HG03066 (cell line): ENCODE data around the gene CARNS1.

Experiments used
- ATAC-seq: cut with Tn5 transposase; IDR thresholded peaks from one replicate; pipeline ENCODE4 v1.9.1; 2021; ENCODE audit warnings: low read depth; ENCODE audit not compliant: unreplicated experiment

Gene CARNS1

DNA sequence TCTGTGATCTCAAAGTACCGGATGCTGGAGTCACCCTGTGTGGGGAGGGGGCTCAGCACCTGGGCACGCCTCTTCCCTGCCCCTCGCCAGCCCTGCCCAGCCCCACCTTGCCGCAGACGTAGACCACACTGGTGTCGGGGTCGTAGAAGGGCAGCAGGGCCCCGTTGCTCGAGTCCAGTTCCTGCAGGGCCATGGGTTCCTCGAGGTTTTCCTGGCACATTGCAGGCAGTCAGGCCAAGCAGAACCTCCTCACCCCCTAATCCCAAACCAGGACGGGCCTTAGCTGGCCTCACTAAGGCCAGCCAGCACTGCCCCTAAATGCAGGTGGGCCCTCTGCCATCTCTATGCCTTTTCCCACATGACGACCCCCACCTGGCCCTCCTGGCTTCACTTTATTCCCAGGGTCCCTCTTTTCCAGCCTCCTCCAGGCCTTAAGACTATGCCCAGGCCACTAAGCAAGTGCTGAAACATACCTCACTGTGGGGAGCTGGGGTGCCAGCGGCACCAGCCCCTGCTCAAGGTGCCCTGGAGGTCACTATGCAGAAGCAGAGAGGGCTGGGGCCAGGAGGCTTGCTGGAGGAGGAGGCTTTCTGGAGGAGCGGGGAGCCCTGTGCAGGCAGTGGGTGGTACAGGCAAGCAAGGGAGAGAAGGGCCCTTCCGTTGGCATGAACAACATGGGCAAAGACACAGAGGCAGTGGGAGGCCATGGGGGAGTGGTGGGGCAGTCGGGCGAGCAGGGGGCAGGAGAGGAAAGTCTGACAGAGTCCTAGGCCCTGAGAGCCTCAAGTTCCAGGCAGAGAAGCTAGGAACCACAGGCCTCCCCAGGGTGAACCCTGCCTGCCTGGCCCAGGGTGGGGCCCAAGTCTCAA lies 25.0 kb downstream of the CARNS1 start:
- no peak for ATAC-seq

DNA sequence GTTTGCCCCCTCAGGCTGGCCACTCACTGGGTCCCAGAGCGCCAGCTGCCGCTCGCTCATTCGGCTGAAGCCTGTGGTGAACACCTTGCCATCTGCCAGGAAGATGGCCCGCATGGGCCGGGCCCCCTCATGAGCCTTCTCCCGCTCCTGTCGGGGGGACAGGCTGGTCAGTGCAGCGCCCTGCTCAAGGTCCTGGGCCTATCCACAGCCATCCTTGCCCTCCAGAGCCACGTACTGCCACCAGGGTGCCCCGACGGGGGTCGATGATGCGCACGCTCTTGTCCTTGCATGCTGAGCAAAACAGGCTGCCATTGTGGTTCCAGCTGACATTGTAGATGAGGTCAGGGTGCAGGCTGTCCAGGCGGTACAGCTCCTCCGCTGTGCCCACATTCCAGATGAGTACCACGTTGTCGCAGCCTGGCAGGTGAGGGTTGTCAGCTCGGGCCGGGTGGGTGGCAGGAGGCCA lies 25.7 kb downstream of the CARNS1 start:
- no peak for ATAC-seq

DNA sequence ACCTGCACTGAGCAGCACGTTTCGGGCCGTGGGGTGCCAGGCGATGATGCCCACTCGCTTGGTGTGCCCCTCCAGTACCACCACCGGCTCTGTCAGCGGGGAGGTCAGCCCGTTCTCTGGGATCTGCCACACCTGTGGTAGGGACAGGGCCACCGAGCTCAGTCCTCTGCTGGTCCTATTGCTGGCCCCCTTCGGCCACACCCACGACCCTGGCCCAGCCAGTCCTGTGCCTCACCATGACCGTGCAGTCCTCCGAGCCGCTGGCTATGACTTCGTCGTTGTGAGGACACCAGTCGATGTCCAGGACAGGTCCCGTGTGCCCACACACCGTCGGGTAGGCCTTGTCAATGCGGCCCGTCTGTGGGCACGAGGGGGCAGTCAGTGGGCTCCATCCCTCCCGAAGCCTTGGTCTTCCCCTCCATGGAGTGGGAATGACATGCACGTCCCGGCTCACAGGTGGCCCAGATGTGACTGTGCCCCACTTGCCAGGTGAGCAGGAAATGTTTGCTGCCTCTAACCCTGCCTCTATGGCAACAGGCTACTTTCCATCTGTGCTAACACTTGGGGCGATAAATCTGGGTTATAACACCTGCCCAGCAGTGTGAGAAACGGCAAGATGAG lies 26.4 kb downstream of the CARNS1 start:
- ATAC-seq = no peak

DNA sequence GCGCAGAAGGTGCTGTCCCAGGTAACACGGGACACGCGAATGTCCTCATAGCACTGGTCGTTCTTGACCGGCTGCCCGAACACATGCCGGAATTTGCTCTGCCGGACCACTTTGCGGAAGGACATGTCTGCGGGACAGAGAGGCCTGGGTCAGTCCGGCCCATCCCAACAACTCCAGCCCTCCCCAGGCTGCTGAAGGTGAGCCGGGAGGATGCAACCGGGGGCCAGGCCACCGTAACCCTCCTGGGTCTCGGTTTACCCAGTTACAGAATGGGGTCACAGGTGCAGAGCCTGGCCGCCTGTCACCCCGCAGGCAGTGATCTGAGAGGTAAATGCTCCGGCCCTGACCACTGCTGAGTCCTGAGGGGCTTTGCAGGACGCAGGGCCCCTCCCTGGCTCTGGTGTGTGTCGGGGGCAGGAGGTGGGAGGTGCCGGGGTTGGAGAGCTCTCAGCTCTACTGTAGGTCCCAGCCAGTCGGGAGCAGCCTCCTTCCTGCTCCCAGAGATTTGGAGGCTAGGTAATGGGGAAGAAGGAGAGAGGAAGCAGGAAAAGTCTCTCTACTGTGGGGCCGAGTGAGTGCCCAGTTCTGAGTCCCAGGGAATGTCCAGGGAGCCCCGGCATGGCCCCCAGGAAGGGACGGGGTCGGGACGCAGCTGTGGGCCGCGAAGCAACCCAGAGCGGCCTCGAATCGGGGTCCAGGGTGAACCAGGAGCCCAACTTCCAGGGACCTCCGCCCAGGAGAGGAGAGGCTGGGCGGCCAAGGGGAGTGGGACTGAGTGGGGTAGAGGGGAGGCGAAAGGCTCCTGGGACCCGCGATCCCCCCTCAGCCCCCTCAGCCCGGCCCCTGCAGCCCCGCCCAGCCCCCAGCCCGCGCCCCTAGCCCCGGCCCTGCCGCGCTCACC lies 27.3 kb downstream of the CARNS1 start:
- no peak for ATAC-seq

DNA sequence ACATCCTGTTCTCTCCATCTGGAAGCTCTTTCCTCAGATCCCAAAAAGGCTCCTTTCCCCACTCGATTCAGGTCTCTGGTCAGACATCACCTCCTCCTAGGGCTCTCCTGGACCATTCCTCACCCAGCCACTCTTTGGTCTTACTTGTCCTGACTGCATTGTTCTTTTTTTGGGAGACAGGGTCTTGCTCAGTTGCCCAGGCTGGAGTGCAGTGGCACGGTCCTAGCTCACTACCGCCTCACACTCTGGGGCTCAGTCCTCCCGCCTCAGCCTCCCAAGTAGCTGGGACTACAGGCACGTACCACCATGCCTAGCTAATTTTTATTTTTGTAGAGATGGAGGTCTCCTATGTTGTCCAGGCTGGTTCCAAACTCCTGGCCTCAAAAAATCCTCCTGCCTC lies 30.0 kb downstream of the CARNS1 start:
- ATAC-seq = no peak

DNA sequence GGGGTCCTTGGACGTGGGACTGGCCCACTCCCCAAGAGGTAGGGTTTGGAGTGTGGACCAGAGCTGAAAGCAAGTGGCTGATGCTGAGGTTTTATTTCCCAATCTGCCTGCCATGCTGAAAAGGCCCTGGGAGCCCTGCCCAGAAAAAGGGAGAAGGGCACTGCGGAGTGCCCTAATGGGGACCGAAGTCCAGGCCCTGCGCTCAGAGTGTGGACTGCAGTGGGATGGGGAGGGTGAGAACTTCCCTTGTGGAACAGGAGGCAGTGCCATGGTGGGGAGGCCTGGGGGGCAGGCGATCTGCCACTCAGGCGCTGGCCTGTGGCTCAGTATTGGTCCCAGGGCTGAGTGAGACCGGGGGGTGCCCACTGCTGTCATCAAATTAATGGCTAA lies 32.7 kb downstream of the CARNS1 start:
- no peak for ATAC-seq

DNA sequence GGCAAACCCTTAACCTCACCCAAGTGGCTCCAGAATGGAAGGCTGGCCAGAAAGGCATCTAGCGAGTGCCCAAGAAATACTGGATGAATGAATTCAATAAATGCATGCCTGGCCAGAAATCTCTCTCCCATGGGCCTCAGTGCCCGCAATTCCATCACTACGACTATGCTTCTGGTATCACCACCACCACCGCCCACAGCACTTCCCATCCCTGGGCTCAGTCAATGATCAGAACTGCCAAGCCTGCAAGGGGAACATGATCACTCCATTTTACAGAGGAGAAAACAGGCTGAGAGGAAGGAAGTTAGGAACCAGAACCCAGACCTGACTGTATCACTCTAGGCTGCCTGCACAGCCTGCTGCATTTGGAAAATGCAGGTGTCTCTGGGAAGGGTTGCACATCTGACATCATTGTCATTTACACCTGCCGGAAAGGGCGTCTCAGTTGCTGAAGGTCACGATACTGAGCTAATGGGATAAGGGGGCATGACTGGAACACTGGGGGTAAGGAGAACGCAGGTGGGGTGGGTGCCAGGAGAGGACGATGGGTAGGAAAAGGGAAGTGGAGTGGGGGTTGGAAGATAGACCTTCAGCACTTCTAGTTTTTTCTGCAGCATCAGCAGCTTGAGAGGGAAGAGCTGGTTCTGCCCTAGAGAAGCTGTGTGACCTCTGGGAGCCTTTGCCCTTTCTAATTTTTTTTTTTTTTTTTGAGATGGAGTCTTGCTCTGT lies 33.8 kb downstream of the CARNS1 start:
- ATAC-seq = no peak

DNA sequence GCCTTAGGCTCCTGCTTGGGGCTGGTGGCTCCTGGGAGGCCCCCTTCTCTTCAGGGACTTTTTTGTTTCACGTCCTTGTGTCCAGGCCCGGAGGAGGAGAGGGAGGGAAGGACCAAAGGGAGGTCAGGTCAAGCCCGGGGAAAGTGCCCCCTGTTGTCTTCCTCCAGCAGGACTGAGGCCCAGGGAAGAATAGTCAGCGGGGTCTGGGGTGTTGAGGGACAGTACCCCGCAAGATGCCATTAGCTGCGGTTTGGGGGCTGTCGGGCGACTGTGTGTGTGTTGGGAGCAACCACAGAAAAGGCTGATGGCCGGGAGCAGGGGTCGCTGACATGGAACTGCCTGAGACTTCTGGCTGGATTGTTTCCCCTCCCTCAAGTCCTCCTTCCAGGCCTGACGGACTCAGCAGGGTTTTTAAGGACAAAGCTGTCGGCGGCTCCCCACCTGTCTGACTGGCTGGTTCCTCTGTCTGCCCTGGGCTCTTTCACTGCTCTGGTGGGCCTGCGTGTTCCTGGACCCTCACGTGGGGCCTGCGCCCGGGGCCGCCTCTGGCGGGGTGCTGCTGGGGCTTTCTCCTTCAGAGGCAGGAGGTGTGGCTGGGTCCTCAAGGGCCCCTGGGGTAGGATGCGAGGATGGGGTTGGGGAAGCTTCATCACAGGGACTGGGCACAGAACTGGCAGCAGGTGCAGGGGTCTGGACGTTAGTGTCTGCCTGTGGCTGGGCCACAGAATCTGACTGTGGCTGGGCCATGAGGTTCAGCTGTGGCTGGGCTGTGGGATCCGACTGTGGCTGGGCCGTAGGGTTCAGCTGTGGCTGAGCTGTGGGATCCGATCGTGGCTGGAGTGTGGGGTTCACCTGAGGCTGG lies 35.5 kb downstream of the CARNS1 start:
- no peak for ATAC-seq

DNA sequence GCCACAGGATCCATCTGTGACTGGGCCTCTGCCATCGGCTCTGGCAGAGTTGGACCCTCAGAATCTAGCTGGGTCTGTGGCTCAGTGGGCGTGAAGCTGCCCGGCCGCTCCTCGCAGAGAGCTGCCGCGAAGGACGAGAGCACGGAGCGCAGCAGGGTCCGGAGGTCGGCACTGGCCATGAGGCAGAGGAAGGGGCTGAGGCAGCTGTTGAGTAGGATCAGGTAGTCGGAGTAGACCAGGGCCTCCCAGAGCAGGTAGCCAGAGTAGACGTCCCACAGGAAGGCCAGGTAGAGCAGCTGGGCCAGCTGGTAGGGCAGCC lies 36.1 kb downstream of the CARNS1 start:
- no peak for ATAC-seq

DNA sequence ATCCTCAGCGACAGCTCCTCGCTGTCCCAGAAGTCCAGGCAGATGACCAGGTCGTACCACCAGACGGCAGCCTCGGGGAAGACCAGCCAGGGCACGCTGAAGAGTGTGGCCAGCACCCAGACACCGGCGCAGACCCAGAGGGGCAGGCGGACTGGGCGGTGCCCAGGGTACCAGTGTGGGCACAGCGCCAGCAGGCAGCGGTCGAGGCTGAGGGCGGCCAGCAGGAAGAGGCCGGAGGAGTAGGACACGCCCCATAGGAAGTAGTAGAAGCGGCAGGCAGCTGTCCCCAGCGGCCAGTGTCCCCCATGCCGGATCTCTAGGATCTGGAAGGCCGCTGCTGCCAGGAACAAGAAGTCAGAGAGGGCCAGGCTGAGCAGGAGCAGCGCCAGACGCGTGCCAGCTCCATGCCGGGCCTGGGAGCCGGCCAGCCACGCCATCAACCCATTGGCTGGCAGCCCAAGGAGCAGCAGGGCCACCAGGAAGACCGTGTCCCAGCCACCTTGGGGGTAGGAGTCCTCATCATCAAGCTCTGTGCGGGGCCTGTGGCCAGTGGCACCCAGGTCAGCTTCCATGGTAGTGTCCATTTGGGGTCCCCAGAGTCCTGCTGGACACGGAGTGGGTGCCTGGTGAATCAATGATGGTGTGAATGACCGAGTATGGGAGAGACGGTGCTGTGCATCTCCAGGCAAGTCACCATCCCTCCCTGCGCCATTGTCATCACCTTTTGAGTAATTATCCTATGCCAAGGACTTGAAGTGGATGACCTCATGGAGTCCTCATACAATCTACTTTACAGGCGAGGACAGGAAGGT lies 36.9 kb downstream of the CARNS1 start, which contains the start of gene GPR152:
Gene GPR152 (minus strand): TSS at position 589 of the 812 bp plus-strand sequence. CDS start 5 bp downstream, at position 584.
- no peak for ATAC-seq

DNA sequence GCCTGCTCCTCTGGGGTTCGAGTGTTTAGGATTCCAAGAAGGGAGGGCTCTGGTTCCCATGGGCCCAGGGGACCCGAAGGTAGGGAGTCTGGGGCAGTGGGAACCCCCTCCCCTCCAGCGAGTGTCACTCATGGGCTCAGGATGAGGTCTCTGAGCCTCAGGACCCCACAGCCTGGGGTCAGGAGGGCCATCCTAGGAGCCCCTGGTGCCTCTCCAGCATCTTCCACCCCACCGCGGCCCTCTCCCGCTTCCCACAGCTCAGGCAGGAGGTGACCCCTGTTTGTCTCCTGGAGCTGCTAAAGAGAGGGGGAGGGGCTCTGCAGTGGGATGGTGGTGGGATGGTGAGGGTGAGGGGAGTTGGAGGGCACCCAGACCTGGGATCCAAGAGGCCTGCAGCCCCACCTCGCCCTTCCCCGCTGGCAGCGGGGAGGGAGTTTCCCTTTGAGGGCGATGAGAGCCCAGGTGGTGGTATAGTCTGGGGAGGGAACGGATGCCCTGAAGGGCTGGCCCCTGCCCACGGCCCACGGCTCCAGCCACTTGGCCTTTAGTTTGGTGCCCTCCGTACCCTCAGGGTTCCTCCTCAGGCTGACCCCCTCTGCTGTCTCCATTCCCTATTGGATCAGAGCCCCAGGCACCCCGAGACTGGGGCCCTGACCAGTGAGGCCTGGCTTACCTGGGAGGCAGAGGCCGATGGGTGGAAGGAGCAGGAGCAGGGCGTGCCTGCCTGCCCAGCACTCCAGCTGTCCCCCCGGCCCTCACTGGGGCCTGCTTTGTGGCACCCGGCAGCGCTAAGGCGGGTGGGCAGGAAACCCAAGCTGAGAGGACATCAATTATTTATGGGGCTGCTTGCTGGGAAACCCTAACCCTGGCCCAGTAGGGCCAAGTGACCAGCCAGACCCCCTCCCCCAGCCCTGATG lies 38.6 kb downstream of the CARNS1 start:
- ATAC-seq = no peak

DNA sequence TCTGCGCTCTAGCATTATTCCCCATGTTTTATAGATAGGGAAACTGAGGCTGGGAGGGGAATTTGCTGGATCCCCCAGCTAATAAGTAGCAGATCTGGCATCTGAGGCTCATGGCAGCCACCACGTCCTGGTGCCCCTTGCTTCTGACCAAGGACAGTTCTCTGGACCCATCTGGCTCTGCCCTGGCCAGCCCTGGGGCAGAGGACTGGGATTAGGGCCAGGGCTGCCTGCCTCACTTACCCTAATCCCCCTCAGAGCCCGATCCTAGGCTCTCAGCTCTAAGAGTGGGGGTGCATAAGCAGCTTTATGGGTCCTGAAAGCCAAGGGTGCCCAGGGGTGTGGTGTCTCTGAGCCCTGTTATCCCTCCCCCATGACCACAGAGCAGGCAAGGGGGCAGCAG lies 39.6 kb downstream of the CARNS1 start, which contains the start of gene CABP4:
Gene CABP4 (plus strand): TSS at position 301 of the 400 bp plus-strand sequence. CDS start 70 bp downstream, at position 371.
- ATAC-seq = no peak

DNA sequence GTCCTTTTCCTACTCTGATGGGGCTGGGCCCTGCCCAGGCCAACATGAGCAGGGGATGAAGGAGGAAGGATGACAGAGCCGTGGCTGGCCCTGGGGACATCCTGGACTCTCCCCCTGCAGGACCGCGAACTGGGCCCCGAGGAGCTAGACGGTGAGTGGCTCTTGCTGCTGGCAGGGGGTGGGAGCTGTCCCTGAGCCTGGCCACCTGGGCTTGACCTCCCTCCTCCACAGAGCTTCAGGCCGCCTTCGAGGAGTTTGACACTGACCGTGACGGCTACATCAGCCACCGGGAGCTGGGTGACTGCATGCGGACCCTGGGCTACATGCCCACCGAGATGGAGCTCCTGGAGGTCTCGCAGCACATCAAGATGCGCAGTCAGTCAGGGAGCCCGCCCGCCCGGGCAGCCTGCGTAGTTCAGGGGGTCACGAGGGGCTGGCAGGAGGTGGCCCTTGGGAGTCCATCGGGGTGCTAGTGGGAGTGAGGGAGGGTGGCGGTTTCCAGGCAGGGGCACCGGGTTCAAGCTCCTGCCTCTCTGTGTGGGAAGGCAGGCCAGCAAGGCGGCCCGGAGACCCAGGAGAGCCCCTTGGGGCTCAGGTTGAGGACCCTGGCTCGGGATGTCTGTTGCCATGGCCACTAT lies 40.7 kb downstream of the CARNS1 start:
- no peak for ATAC-seq

DNA sequence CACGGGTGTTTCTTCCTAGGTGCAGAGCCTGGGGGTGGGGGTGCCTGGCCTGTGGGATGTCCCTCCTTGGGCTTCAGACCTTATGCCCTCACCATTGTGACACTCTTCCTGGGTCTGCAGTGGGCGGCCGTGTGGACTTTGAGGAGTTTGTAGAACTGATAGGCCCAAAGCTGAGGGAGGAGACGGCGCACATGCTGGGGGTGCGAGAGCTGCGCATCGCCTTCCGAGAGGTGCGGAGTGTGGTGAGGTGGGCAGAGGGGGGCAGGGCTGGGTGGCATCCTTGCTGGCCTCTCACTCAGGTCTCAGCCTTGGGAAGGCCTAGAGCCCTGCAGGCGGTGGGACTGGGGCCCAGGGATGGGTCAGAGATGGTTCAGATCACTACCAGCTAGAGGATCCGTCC lies 42.0 kb downstream of the CARNS1 start:
- no peak for ATAC-seq

DNA sequence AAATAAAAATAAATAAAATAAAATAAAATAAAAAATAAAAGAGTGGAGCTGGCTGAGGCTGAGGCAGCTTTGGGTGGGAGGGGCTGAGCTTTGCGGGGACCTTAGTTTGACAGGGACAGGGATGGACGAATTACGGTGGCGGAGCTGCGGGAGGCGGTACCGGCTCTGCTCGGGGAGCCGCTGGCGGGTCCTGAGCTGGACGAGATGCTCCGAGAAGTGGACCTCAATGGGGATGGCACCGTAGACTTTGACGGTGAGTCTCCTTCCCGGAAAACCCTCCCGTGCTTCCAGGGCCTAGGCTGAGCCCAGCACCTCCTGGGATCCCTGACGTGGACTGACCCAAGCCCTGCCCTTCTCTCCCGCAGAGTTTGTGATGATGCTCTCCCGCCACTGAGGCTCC lies 42.8 kb downstream of the CARNS1 start:
- no peak for ATAC-seq

DNA sequence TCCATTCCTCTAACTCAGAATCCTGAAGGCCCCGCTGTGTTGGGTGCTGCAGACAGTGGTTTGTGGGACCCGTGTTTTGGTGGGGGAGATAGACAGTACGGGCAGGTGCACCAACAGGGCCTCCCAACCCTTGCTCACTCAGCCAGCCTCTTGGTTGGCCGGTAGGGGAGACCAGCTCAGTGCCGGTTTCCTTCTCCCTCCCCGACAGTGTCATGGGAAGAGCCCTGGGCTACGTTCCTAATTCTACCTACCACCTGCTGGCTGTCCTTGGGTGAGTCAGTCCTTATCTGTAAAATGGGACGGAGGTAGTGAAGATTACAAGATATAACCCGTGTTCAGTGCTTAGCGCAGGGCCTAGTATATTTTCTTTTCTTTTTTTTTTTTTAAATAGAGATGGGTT lies 47.7 kb downstream of the CARNS1 start:
- ATAC-seq = no peak
